Nephron (organoid): ENCODE results near the gene KPNA5.

ENCODE experiments used
- H3K27ac Mint-ChIP-seq, 3 experiments: 2 replicates each; pipeline ENCODE4 v1.8.0; 2020; ENCODE audit warnings: mixed read lengths in 3 of 3, mild to moderate bottlenecking in 2 of 3, moderate library complexity in 1 of 3
- H3K27me3 Mint-ChIP-seq: 2 replicates; pipeline ENCODE4 v1.8.0; 2021; ENCODE audit warnings: low read depth, mild to moderate bottlenecking, moderate library complexity, mixed read lengths
- H3K36me3 Mint-ChIP-seq: 2 replicates; pipeline ENCODE4 v1.8.0; 2020; ENCODE audit warnings: low read depth, mixed read lengths
- H3K4me1 Mint-ChIP-seq: 2 replicates; pipeline ENCODE4 v1.8.0; 2020; ENCODE audit warnings: mixed read lengths
- H3K4me3 Mint-ChIP-seq, 3 experiments: 2 replicates each; pipeline ENCODE4 v1.8.0; 2020; ENCODE audit warnings: mild to moderate bottlenecking in 3 of 3, mixed read lengths in 3 of 3, moderate library complexity in 2 of 3
- H3K9me3 Mint-ChIP-seq: 2 replicates; pipeline ENCODE4 v1.8.0; 2020; ENCODE audit warnings: mixed read lengths
- CTCF ChIP-seq, 3 experiments: fragments of 200-600 bp; sonication (generic); IDR thresholded peaks; one replicate each; pipeline ENCODE4 v1.5.0; 2021; ENCODE audit warnings: antibody characterized with exemption in 3 of 3; ENCODE audit not compliant: unreplicated experiment in 3 of 3

Gene KPNA5

GRCh38 chr6:116779573-116780164 lies 98.7 kb downstream of the KPNA5 start:
- no peak overlapping the region for H3K27ac Mint-ChIP-seq
- H3K9me3 Mint-ChIP-seq: peaks cover 2% of the 10 kb centered on the region
- no peaks in the 10 kb centered on the region for H3K36me3 Mint-ChIP-seq
- H3K4me1 Mint-ChIP-seq: no peaks in the 10 kb centered on the region
- H3K4me3 Mint-ChIP-seq: no peak overlapping the region
- peak; percentile 38 to 59 (median 50) for TF ChIP-seq CTCF (IDR thresholded peaks at IDR 0.05; ENCODE audit: unreplicated experiment in 3 of 3)
- H3K27me3 Mint-ChIP-seq: no peaks in the 10 kb centered on the region

- Mint-ChIP-seq H3K27me3 (no peaks in the 10 kb centered on the region), H3K36me3 (no peaks in the 10 kb centered on the region), H3K9me3 (no peaks in the 10 kb centered on the region)
Observed at GRCh38 chr6:116783852-116784251, 102.8 kb downstream of the KPNA5 start.

More at GRCh38 chr6:116783852-116784251, 102.8 kb downstream of the KPNA5 start:
- Mint-ChIP-seq H3K27ac (no peak overlapping the region), H3K4me3 (no peak overlapping the region), H3K4me1 (no peaks in the 10 kb centered on the region)
- TF ChIP-seq CTCF (IDR thresholded peaks at IDR 0.05; ENCODE audit: unreplicated experiment in 3 of 3): no peak
